Stimulated activated naive B cell treated with anti-CD40 and anti-IgM and Interleukin-4, amounts not matched to agents 10 μg/mL and 1 μg/mL and 100 μg/mL, for 72 hours (primary cell): Measurements from ENCODE around the gene UGT1A5.

Experiments
- ATAC-seq, 2 donors: fragments of 150-1000 bp; cut with Tn5 transposase; replicated peaks; 2 replicates each; pipeline ENCODE4 v1.10.0; 2021; ENCODE audit warnings: moderate library complexity in 1 of 2
- DNase-seq: peaks from one replicate; pipeline ENCODE4 v3.0.0; 2021
- H3K27ac Mint-ChIP-seq: one replicate; pipeline ENCODE4 v1.8.0; 2022; ENCODE audit warnings: mild to moderate bottlenecking, mixed read lengths
- H3K27me3 Mint-ChIP-seq, 2 donors: one replicate each; pipeline ENCODE4 v1.8.0; 2022; ENCODE audit warnings: mixed read lengths in 2 of 2
- H3K36me3 Mint-ChIP-seq, 2 donors: one replicate each; pipeline ENCODE4 v1.8.0; 2022; ENCODE audit warnings: mixed read lengths in 2 of 2, mild to moderate bottlenecking in 1 of 2
- H3K4me1 Mint-ChIP-seq, 2 donors: one replicate each; pipeline ENCODE4 v1.8.0; 2022; ENCODE audit warnings: mixed read lengths in 2 of 2, mild to moderate bottlenecking in 1 of 2
- H3K4me3 Mint-ChIP-seq, 2 donors: one replicate each; pipeline ENCODE4 v1.8.0; 2022; ENCODE audit warnings: mild to moderate bottlenecking in 2 of 2, mixed read lengths in 2 of 2, moderate library complexity in 1 of 2
- H3K9me3 Mint-ChIP-seq, 2 donors: one replicate each; pipeline ENCODE4 v1.8.0; 2022; ENCODE audit warnings: mixed read lengths in 2 of 2, mild to moderate bottlenecking in 1 of 2

UGT1A5 gene

DNA sequence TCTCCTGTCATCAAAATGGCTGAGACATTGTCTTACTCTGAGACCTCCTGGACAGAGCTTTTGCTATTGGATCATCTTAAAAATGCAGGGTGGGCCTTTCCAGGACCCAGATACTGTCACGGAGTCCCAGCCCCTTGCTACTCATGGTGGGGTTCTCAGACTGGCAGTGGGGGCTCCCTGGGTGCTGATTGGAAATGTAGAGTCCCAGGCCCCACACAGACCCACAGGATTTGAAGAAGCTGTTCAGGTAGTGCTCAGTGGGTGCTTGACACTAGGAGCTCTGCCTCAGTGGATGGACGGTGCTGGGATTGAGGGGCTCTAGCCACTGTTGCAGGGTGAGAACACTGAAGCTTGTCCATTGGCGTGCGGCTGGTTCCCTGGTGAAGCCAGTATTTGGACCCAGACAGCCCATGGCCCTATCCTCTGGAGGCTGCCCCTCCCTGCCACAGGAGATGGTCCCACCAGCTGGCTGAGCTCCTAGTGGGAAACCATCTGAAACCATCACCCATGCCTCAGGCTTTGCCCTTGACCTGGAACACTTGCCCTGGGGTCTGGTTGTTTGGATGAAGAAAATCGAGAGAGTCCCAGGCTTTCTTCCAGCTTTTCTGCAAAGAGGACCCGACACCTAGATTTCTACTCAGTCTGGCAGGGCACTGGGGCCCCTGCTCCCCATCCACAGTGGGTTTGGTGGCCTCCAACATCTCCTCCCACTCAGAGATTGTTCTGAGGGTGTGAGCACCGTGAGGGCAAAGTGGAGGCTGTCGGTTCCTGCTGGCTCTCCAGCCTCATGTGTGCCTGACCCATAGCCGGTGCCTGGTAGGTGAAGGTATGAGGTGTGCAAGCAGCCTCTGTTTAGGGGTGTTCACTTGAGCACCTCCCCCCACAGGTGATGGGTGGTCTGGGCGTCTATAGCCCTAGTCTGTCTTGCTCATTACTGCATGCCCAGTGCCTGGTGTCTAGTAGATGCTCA, 95.5 kb downstream of the UGT1A5 start:
- Mint-ChIP-seq H3K4me3 (no peak overlapping the region), H3K36me3 (no peaks in the 10 kb centered on the region), H3K27ac (no peak overlapping the region), H3K27me3 (peaks cover 22 to 30% of the 10 kb centered on the region in 2 donors), H3K4me1 (no peaks in the 10 kb centered on the region), H3K9me3 (no peaks in the 10 kb centered on the region)
- no peak for ATAC-seq
- no peak for DNase-seq

DNA sequence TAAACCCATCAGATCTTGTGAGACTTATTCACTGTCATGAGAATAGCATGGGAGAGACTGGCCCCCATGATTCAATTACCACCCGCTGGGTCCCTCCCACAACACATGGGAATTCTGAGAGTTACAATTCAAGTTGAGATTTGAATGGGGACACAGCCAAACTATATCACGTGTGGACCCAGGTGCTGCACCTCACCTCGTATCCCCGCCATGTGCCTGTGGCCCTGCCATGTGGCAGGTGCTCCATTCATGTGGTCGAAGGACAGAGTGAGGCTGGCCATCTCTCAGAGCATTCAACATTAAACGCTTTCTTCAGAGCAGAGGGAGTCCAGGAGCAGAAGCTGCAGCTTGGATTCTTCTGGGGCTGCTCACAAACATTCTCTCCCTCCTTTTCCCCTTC, 97.7 kb downstream of the UGT1A5 start:
- Mint-ChIP-seq H3K27ac (no peak overlapping the region), H3K36me3 (no peaks in the 10 kb centered on the region), H3K4me1 (no peaks in the 10 kb centered on the region), H3K4me3 (no peak overlapping the region), H3K9me3 (peaks cover 0 to 2% of the 10 kb centered on the region in 2 donors), H3K27me3 (peaks cover 17 to 25% of the 10 kb centered on the region in 2 donors)
- DNase-seq = no peak
- no peak for ATAC-seq

DNA sequence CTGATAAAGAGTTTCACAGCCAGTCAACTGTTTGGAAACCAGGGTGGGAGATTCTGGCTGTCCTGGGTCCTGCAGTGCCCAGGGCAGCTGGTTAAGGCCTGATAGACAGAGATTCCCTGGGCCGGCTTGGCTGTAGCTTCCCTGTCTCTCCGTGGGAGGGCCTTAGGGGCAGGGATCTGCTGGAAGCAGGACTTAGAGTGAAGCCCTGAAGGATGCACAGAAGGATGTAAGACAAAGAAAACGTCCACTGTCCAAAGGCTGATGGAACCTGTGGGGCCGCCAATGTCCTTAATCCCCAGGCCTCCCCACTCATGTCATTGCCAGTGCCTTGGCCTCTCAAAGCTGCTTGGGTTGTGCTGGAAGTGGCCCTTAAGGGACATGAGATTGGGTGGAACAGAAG, 98.4 kb downstream of the UGT1A5 start:
- Mint-ChIP-seq H3K36me3 (no peaks in the 10 kb centered on the region), H3K4me1 (no peaks in the 10 kb centered on the region), H3K9me3 (peaks cover 0 to 2% of the 10 kb centered on the region in 2 donors)

DNA sequence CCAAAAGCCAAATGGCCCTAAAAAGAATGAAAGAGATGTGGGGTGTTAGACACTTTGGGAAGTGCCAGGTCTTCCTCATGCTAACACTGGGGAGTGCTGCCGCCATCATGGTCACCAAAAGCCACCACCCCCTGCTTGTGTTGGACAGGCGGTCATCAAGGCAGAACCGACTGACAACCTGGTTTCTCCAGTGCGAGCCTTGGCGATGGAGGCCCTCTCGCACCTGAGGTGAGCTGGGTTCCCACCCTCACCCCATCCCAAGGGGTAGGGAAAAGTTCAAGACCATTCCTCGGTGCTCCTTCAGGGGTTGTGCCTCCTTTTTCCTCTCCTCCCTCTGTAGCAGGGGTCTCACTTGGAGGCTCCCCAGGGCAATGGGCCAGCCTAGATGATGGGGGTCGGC, 99.0 kb downstream of the UGT1A5 start:
- DNase-seq = no peak

More for the DNA sequence above, 98.4 kb downstream of the UGT1A5 start:
- H3K27ac Mint-ChIP-seq = no peak overlapping the region
- no peak overlapping the region for H3K4me3 Mint-ChIP-seq
- ATAC-seq (no peak), DNase-seq (no peak)
- H3K27me3 Mint-ChIP-seq = peaks cover 17 to 27% of the 10 kb centered on the region in 2 donors

DNA sequence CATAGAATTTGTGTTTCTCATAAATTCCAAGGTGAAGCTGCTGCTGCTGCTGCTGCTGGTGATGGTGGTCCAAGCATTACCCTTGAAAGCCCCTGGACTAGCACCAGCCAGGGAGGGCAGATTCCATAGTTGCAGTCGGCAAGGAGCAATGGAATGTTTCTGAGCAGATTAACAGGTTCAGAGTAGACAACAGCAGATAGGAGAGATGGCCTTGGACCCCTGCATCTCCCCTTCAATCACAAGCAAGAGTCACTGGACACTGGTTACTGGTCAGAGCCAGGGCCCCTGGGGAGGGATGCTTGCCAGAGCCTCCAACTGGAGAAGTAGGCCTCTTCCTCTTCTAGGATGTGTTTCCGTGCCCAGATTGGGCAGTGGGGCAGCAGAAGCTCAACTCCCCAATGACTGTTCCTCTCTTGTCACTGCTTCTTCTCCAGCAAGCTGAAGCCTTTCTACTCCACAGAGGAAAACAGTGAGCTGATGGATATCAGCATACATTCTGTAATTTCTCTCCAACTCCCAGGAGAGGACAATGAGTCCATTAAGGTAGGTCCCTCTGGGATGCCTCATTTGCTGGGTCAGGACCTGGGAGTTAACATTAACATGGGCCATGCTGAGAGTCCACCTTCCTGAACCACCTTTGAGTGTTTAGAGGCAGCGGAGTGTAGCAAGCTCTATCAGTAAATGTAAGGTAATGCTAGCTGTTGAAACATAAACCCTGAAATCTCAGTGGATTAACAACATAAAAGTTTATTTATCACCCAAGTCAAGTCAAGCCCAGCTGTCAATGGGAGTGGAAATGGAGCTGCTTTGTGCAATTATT, 100.7 kb downstream of the UGT1A5 start:
- Mint-ChIP-seq H3K9me3 (peaks cover 0 to 2% of the 10 kb centered on the region in 2 donors), H3K36me3 (no peaks in the 10 kb centered on the region), H3K4me1 (no peaks in the 10 kb centered on the region), H3K4me3 (no peak overlapping the region), H3K27me3 (peaks cover 26 to 39% of the 10 kb centered on the region in 2 donors), H3K27ac (no peak overlapping the region)
- DNase-seq = no peak
- ATAC-seq = no peak

More for the DNA sequence above, 99.0 kb downstream of the UGT1A5 start:
- no peaks in the 10 kb centered on the region for H3K4me1 Mint-ChIP-seq
- no peak overlapping the region for H3K27ac Mint-ChIP-seq
- H3K36me3 Mint-ChIP-seq = no peaks in the 10 kb centered on the region
- peaks cover 17 to 33% of the 10 kb centered on the region in 2 donors for H3K27me3 Mint-ChIP-seq
- no peak overlapping the region for H3K4me3 Mint-ChIP-seq
- H3K9me3 Mint-ChIP-seq = peaks cover 0 to 2% of the 10 kb centered on the region in 2 donors
- no peak for ATAC-seq

DNA sequence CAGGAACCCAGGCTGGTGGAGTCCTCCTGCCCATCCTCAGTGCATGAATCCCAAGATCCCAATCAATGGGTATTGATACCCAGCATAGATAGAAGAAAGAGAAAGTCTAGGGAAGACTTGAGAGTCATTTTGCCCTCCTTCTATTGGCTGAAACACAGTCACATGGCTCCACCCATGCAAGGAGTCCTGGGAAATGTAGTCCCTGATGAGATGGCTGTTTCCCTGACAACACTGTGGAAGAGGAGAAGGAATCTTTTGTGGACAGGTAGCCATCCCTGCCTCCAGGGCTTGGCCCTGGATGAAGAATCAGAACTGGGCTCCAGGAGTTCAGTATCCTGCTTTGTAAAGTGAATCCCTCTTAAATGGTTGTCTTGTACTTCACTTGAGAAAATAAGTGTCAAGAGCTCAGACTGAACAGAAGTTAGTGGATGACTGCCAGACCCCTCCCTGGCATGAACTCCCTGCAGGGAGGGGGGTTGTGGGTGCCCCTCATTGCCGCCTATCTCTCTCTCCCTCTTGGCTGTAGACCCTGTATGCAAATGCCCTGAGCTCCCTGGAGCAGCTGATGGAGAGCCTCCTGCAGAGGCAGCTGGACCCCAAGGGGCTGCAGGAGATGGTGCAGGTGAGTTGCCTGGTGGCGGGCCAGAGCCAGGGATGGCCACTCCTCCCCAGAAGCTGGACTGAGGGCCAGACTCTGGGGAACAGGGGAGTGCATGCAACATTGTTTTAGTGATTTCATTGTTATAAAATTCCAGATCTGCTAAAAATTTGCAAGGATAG, 101.5 kb downstream of the UGT1A5 start:
- no peaks in the 10 kb centered on the region for H3K4me1 Mint-ChIP-seq
- peaks cover 0 to 2% of the 10 kb centered on the region in 2 donors for H3K9me3 Mint-ChIP-seq
- H3K27ac Mint-ChIP-seq = no peak overlapping the region
- H3K27me3 Mint-ChIP-seq = peaks cover 22 to 39% of the 10 kb centered on the region in 2 donors
- no peak for DNase-seq
- H3K36me3 Mint-ChIP-seq = no peaks in the 10 kb centered on the region
- ATAC-seq = no peak
- no peak overlapping the region for H3K4me3 Mint-ChIP-seq

DNA sequence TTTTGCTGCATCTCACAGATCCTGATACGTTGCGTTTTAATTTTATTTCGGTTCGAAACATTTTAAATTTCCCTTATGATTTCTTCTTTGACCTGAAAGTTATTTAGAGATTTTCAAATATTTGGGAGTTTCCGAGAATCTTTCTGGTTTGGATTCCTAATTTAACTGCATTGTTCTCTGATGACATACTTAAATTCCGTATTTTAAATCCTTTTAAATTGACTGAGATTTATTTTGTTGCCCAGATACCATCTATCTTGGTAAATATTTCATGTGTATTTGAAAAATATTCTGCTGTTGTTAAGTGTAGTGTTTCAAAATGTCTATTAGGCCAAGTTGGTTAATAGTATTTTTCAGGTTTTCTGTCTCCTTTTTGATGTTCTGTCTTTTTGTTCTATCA, 103.2 kb downstream of the UGT1A5 start:
- Mint-ChIP-seq H3K4me3 (no peak overlapping the region), H3K4me1 (no peaks in the 10 kb centered on the region), H3K27me3 (peaks cover 16 to 36% of the 10 kb centered on the region in 2 donors), H3K27ac (no peak overlapping the region), H3K36me3 (no peaks in the 10 kb centered on the region), H3K9me3 (peaks cover 0 to 2% of the 10 kb centered on the region in 2 donors)
- DNase-seq (no peak), ATAC-seq (no peak)

DNA sequence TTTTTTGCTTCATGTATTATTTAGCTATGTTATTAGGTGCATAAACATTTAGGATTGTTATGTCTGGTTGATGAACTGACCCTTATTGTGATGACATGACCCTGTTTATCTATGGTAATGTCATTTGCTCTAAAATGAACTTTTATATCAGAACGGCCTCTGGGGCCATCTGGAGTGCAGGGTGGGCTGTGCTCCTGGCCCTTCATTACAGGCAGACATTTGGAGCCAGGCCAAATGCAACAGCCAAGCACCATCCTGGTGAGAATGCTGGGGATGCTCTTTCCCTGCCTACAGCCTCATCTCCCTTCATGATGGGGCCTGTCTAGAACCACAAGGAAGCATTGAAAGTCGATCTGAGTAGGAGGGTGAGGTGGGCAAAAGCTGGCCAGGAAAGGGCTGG, 103.6 kb downstream of the UGT1A5 start:
- no peak overlapping the region for H3K27ac Mint-ChIP-seq
- ATAC-seq = no peak
- H3K4me3 Mint-ChIP-seq = no peak overlapping the region
- no peaks in the 10 kb centered on the region for H3K36me3 Mint-ChIP-seq
- DNase-seq = no peak
- peaks cover 0 to 2% of the 10 kb centered on the region in 2 donors for H3K9me3 Mint-ChIP-seq
- no peaks in the 10 kb centered on the region for H3K4me1 Mint-ChIP-seq
- peaks cover 13 to 32% of the 10 kb centered on the region in 2 donors for H3K27me3 Mint-ChIP-seq

DNA sequence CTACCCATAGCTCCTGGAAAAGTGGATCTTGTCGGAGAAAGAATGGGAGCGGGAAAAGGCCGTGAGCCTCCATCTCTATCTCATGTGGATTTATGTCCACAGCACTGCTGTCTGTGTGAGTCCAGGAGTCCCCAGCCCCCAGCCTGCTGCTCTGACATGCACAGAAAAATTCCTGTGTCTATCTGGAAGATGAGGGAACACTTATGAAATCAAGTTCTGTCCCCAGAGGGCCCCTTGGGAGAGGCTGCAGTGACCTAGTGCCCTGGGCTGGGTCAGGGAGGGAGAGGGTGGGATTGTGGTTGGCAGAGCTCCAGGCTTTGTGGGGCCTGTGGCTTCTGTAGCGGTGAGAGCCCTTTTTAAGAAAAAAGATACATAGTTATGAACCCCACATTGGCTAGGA, 104.1 kb downstream of the UGT1A5 start:
- Mint-ChIP-seq H3K4me1 (no peaks in the 10 kb centered on the region), H3K27ac (no peak overlapping the region), H3K27me3 (peaks cover 13 to 29% of the 10 kb centered on the region in 2 donors), H3K4me3 (no peak overlapping the region), H3K9me3 (peaks cover 0 to 2% of the 10 kb centered on the region in 2 donors), H3K36me3 (no peaks in the 10 kb centered on the region)
- no peak for ATAC-seq
- DNase-seq = no peak

DNA sequence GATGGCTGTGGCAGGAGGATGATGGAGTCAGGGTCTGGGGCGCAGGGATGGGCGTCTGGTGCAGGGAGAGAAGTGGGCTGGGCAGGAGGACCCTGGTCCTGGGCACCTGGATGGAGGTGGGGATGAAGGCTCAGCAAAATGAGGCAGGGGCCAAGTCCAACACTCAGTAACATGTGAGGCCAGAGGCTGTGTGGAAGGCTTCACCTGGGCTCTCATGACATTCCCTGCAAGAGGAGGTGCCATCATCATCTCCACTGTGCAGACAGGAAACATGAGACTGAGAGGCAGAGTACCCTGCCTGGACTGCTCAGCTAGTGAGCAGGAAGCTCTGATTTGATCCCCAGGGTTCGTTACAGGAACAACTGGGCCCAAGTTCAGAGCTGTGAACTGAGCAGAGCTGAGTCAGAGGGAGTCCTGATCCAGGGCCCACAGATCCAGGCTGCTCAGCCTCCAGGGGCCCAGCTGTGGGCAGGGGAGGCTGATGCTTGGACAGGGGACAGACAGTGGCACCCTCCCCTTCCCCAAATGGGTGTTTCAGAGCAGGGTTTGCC, 104.7 kb downstream of the UGT1A5 start:
- no peak for DNase-seq

DNA sequence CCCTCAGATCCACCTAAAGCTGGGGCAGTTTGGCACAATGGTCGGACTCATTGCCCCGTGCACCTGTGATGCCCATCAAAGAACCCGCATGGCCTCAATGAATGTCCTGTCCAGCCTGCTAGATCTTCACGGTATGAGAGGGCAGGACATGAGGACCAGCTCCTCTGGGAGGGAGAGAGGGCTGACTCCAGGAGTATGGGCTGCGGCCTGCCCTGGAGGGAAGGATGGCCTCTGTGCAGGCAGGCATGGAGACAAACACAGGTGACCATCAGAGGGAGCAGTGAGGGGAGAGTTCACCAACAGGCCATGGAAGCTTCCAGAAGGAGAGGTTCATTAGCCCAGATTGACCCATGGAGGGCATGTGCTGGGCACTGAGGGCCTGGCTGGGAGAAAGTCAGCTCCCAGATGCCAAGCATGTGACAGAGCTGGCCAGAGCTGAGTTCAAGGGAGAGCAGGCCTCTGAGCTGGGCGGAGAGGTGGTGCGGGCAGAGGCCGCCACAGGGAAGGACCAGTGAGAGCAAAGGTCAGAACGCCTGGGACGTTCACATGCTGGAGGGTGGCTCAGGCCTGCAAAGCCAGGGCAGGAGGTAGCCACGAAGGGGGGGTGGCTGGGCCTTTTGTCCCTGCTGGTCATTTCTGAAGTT, 105.4 kb downstream of the UGT1A5 start:
- ATAC-seq (no peak), DNase-seq (no peak)
- H3K4me3 Mint-ChIP-seq = no peak overlapping the region
- peaks cover 0 to 2% of the 10 kb centered on the region in 2 donors for H3K9me3 Mint-ChIP-seq
- H3K27ac Mint-ChIP-seq = no peak overlapping the region
- H3K27me3 Mint-ChIP-seq = peaks cover 9 to 29% of the 10 kb centered on the region in 2 donors
- no peaks in the 10 kb centered on the region for H3K36me3 Mint-ChIP-seq
- no peaks in the 10 kb centered on the region for H3K4me1 Mint-ChIP-seq

More for the DNA sequence above, 104.7 kb downstream of the UGT1A5 start:
- H3K27ac Mint-ChIP-seq = no peak overlapping the region
- H3K4me3 Mint-ChIP-seq = no peak overlapping the region
- peaks cover 9 to 29% of the 10 kb centered on the region in 2 donors for H3K27me3 Mint-ChIP-seq
- H3K36me3 Mint-ChIP-seq = no peaks in the 10 kb centered on the region
- H3K4me1 Mint-ChIP-seq = no peaks in the 10 kb centered on the region
- peaks cover 0 to 2% of the 10 kb centered on the region in 2 donors for H3K9me3 Mint-ChIP-seq
- ATAC-seq = no peak

DNA sequence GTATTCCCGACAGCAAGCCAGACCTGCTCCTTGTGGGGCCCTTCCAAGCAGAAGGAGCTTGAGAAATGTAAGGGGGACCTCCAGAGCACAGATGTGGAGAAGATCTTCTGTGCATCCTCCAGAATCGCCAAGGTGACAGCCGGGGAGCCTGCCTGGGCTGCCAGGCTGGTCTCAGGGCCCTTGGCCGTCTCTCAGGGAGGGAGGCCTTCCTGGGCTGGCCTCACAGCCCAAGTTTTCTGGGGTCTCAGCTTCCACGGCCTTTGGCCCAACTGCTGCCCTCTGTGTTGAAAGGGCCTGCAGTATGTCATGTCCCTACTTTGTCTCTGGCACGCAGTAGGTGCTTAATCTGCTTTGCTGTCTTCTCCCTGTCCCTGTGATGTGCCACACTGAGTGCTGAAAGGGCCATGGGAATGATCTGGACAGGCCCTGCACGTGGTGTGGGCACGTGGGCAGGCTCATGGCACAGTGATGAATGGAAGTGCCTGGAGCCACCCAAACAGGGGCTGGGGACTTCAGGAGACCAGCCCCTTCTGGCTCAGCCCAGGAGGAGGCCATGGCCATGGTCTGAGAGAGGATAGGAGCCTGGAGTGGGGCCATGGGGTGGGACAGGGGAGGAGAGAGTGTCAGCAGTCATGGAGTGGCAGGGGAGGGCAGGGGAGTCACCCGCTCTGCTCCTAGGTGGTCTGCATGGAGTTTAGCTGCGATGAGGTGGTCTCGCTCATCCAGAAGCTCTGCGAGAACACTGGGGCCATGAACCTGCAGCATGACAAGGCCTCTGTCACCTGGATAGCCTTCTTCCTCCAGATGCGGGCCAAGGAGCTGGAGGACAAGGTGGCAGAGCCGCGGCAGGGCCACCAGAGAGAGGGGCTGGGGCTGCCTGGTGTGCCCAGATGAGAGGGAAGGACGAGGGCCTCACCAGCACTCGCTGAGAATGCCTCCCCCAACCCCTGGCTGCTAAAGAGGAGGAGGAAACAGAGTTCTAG, 106.2 kb downstream of the UGT1A5 start:
- H3K4me3 Mint-ChIP-seq = no peak overlapping the region
- no peaks in the 10 kb centered on the region for H3K36me3 Mint-ChIP-seq
- no peak for DNase-seq
- no peaks in the 10 kb centered on the region for H3K4me1 Mint-ChIP-seq
- H3K9me3 Mint-ChIP-seq = peaks cover 0 to under 1% of the 10 kb centered on the region in 2 donors
- ATAC-seq = no peak
- H3K27me3 Mint-ChIP-seq = peaks cover 9 to 26% of the 10 kb centered on the region in 2 donors
- no peak overlapping the region for H3K27ac Mint-ChIP-seq
